Measurements from ENCODE around the gene SCN8A. TPM values are rescaled to one million over a fixed set of nuclear protein-coding genes. Genes with fewer than 3 reads are reported as not detected.
A peak's percentile ranks its signal among the peaks of the same experiment; 100 is the strongest.

The SCN8A gene
- total RNA-seq, 2 experiments from 2014 or later = 0.52 to 0.67 TPM

GRCh38 chr12:51663390-51663789 lies 72.4 kb downstream of the SCN8A start:
- POLR2A ChIA-PET = no interaction called here
- Mint-ChIP-seq H3K9me3 (no peaks in the 10 kb centered on the region), H3K36me3 (ENCODE audit: low read depth) (no peaks in the 10 kb centered on the region), H3K4me1 (no peaks in the 10 kb centered on the region), H3K27me3 (peaks cover 17% of the 10 kb centered on the region), H3K4me3 (no peak overlapping the region), H3K27ac (no peak overlapping the region)
- CTCF ChIA-PET = interaction anchor here (0.6 to 1.2 kb wide), 2 partner anchors 15 to 1098 kb away, joined by 3 to 4 read pairs; no protein-coding TSS in a partner anchor
- no peak for DNase-seq

GRCh38 chr12:51666696-51667095 lies 75.7 kb downstream of the SCN8A start:
- no peaks in the 10 kb centered on the region for H3K9me3 Mint-ChIP-seq
- ChIA-PET CTCF (interaction anchor here (1.4 kb wide), 1 partner anchor 9 kb away, joined by 4 read pairs; no protein-coding TSS in a partner anchor), POLR2A (no interaction called here)
- H3K27ac Mint-ChIP-seq = no peak overlapping the region
- H3K36me3 Mint-ChIP-seq (ENCODE audit: low read depth) = no peaks in the 10 kb centered on the region
- peaks cover 9% of the 10 kb centered on the region for H3K4me1 Mint-ChIP-seq
- H3K4me3 Mint-ChIP-seq = no peak overlapping the region
- no peak for DNase-seq
- H3K27me3 Mint-ChIP-seq = peaks cover 9% of the 10 kb centered on the region

GRCh38 chr12:51667269-51667668 lies 76.2 kb downstream of the SCN8A start:
- H3K36me3 Mint-ChIP-seq (ENCODE audit: low read depth) = no peaks in the 10 kb centered on the region
- H3K4me3 Mint-ChIP-seq = no peak overlapping the region
- no peak for DNase-seq
- H3K27ac Mint-ChIP-seq = no peak overlapping the region
- H3K4me1 Mint-ChIP-seq = peaks cover 9% of the 10 kb centered on the region
- H3K27me3 Mint-ChIP-seq = peaks cover 10% of the 10 kb centered on the region
- no peaks in the 10 kb centered on the region for H3K9me3 Mint-ChIP-seq
- CTCF ChIA-PET = interaction anchor here (1.4 kb wide), 1 partner anchor 9 kb away, joined by 4 read pairs; no protein-coding TSS in a partner anchor
- POLR2A ChIA-PET = no interaction called here

- no peaks in the 10 kb centered on the region for H3K9me3 Mint-ChIP-seq
- ChIA-PET CTCF (interaction anchor here (1.4 to 1.6 kb wide), 2 partner anchors 10 kb away, joined by 3 to 5 read pairs; no protein-coding TSS in a partner anchor), POLR2A (no interaction called here)
- no peak overlapping the region for H3K27ac Mint-ChIP-seq
- H3K27me3 Mint-ChIP-seq = peaks cover 19% of the 10 kb centered on the region
- H3K36me3 Mint-ChIP-seq (ENCODE audit: low read depth) = no peaks in the 10 kb centered on the region
- DNase-seq = no peak
- peaks cover 9% of the 10 kb centered on the region for H3K4me1 Mint-ChIP-seq
- H3K4me3 Mint-ChIP-seq = no peak overlapping the region
These were observed 78.2 kb downstream of the SCN8A start for GRCh38 chr12:51669271-51669670.

GRCh38 chr12:51669996-51670395 lies 79.0 kb downstream of the SCN8A start:
- Mint-ChIP-seq H3K27me3 (peaks cover 21% of the 10 kb centered on the region), H3K9me3 (no peaks in the 10 kb centered on the region), H3K27ac (no peak overlapping the region), H3K36me3 (ENCODE audit: low read depth) (no peaks in the 10 kb centered on the region), H3K4me1 (peaks cover 11% of the 10 kb centered on the region), H3K4me3 (no peak overlapping the region)
- DNase-seq = no peak
- ChIA-PET CTCF (interaction anchor here (1.4 to 1.6 kb wide), 2 partner anchors 9 to 11 kb away, joined by 3 to 5 read pairs; no protein-coding TSS in a partner anchor), POLR2A (no interaction called here)

- H3K27ac Mint-ChIP-seq = no peak overlapping the region
- H3K4me1 Mint-ChIP-seq = peaks cover 15% of the 10 kb centered on the region
- POLR2A ChIA-PET = no interaction called here
- peaks cover 24% of the 10 kb centered on the region for H3K27me3 Mint-ChIP-seq
- H3K36me3 Mint-ChIP-seq (ENCODE audit: low read depth) = no peaks in the 10 kb centered on the region
- DNase-seq = no peak
- CTCF ChIA-PET = no interaction called here
- no peak overlapping the region for H3K4me3 Mint-ChIP-seq
- H3K9me3 Mint-ChIP-seq = no peaks in the 10 kb centered on the region
These were observed 81.3 kb downstream of the SCN8A start for GRCh38 chr12:51672334-51672733.

GRCh38 chr12:51675071-51675803 lies 84.2 kb downstream of the SCN8A start:
- Mint-ChIP-seq H3K36me3 (ENCODE audit: low read depth) (no peaks in the 10 kb centered on the region), H3K4me1 (peaks cover 6% of the 10 kb centered on the region), H3K4me3 (no peak overlapping the region), H3K27me3 (peaks cover 27% of the 10 kb centered on the region), H3K27ac (no peak overlapping the region), H3K9me3 (no peaks in the 10 kb centered on the region)
- ChIA-PET CTCF (interaction anchor here (0.8 kb wide), 1 partner anchor 8 kb away, joined by 4 read pairs; no protein-coding TSS in a partner anchor), POLR2A (no interaction called here)
- DNase-seq = no peak

- ChIA-PET CTCF (interaction anchor here (0.6 kb wide), 1 partner anchor 27 kb away, joined by 4 read pairs; no protein-coding TSS in a partner anchor), POLR2A (no interaction called here)
- Mint-ChIP-seq H3K36me3 (ENCODE audit: low read depth) (no peaks in the 10 kb centered on the region), H3K27ac (no peak overlapping the region), H3K4me1 (peaks cover 6% of the 10 kb centered on the region), H3K27me3 (peaks cover 24% of the 10 kb centered on the region), H3K4me3 (no peak overlapping the region), H3K9me3 (no peaks in the 10 kb centered on the region)
- DNase-seq = no peak
These were observed 85.8 kb downstream of the SCN8A start for GRCh38 chr12:51676875-51677274.

GRCh38 chr12:51677284-51677968 lies 86.4 kb downstream of the SCN8A start:
- Mint-ChIP-seq H3K27ac (no peak overlapping the region), H3K4me1 (peaks cover 6% of the 10 kb centered on the region), H3K27me3 (peaks cover 24% of the 10 kb centered on the region), H3K4me3 (no peak overlapping the region), H3K9me3 (no peaks in the 10 kb centered on the region), H3K36me3 (ENCODE audit: low read depth) (no peaks in the 10 kb centered on the region)
- no peak for DNase-seq
- ChIA-PET CTCF (no interaction called here), POLR2A (no interaction called here)

GRCh38 chr12:51678086-51678724 lies 87.2 kb downstream of the SCN8A start:
- ChIA-PET CTCF (interaction anchor here (0.7 to 1.0 kb wide), 2 partner anchors 8 to 15 kb away, joined by 3 read pairs; no protein-coding TSS in a partner anchor), POLR2A (no interaction called here)
- Mint-ChIP-seq H3K27me3 (peaks cover 23% of the 10 kb centered on the region), H3K4me3 (no peak overlapping the region), H3K4me1 (peaks cover 6% of the 10 kb centered on the region), H3K27ac (no peak overlapping the region), H3K9me3 (no peaks in the 10 kb centered on the region), H3K36me3 (ENCODE audit: low read depth) (no peaks in the 10 kb centered on the region)
- DNase-seq = peak; percentile 39

GRCh38 chr12:51682981-51683380 lies 91.9 kb downstream of the SCN8A start:
- DNase-seq = no peak
- H3K27ac Mint-ChIP-seq = no peak overlapping the region
- peaks cover 10% of the 10 kb centered on the region for H3K4me1 Mint-ChIP-seq
- ChIA-PET POLR2A (no interaction called here), CTCF (no interaction called here)
- H3K27me3 Mint-ChIP-seq = peaks cover 20% of the 10 kb centered on the region
- no peak overlapping the region for H3K4me3 Mint-ChIP-seq
- no peaks in the 10 kb centered on the region for H3K36me3 Mint-ChIP-seq (ENCODE audit: low read depth)
- H3K9me3 Mint-ChIP-seq = no peaks in the 10 kb centered on the region

- H3K36me3 Mint-ChIP-seq (ENCODE audit: low read depth) = no peaks in the 10 kb centered on the region
- H3K4me3 Mint-ChIP-seq = no peak overlapping the region
- H3K4me1 Mint-ChIP-seq = peaks cover 10% of the 10 kb centered on the region
- no peak for DNase-seq
- CTCF ChIA-PET = no interaction called here
- POLR2A ChIA-PET = no interaction called here
- H3K27ac Mint-ChIP-seq = no peak overlapping the region
- H3K9me3 Mint-ChIP-seq = no peaks in the 10 kb centered on the region
- peaks cover 17% of the 10 kb centered on the region for H3K27me3 Mint-ChIP-seq
These were observed 92.8 kb downstream of the SCN8A start for GRCh38 chr12:51683763-51684357.

- ChIA-PET CTCF (no interaction called here), POLR2A (no interaction called here)
- Mint-ChIP-seq H3K36me3 (ENCODE audit: low read depth) (no peaks in the 10 kb centered on the region), H3K27me3 (peaks cover 12% of the 10 kb centered on the region), H3K27ac (no peak overlapping the region), H3K9me3 (no peaks in the 10 kb centered on the region), H3K4me1 (peaks cover 10% of the 10 kb centered on the region), H3K4me3 (no peak overlapping the region)
- no peak for DNase-seq
These were observed 95.7 kb downstream of the SCN8A start for GRCh38 chr12:51686727-51687126.

Data from activated CD4-positive, alpha-beta T cell treated with anti-CD3 and anti-CD28 coated beads, Interleukin-2, amount 10 ng/mL, durations not matched to agents 7 days and 5 days (primary cell).